ENCODE data around the gene NSA2.
"Not testable (repeated sequence)": the region's sequence is repeated elsewhere in the genome, so short reads cannot be mapped to it uniquely, and the experiment has no call there.

Gene NSA2

GRCh38 chr5:74766849-74767578 lies at the start of gene NSA2, which contains the start of gene GFM2:
TSS of gene NSA2 (plus strand) at chr5:74767249. CDS start at chr5:74767361, 112 bp downstream.
TSS of gene GFM2 (minus strand) at chr5:74767117. CDS start at chr5:74763742, 3,375 bp downstream.
- peak; percentile 89 for DNase-seq

- DNase-seq, result no peak
Measured at GRCh38 chr5:74717596-74717995, 49.5 kb upstream of the NSA2 start.

GRCh38 chr5:74722271-74722670 lies 44.8 kb upstream of the NSA2 start:
- DNase-seq, result no peak

GRCh38 chr5:74725331-74725730 lies 41.7 kb upstream of the NSA2 start:
- DNase-seq, result no peak

GRCh38 chr5:74736759-74737158 lies 30.3 kb upstream of the NSA2 start:
- no peak for DNase-seq

GRCh38 chr5:74738406-74738805 lies 28.6 kb upstream of the NSA2 start:
- no peak for DNase-seq

- not testable (repeated sequence) for DNase-seq
Measured at GRCh38 chr5:74748742-74749141, 18.3 kb upstream of the NSA2 start.

- DNase-seq, result no peak
Measured at GRCh38 chr5:74761241-74761640, 5.8 kb upstream of the NSA2 start.

GRCh38 chr5:74762599-74762998 lies 4.5 kb upstream of the NSA2 start:
- DNase-seq, result no peak

- DNase-seq, result no peak
Measured at GRCh38 chr5:74763504-74763903, 3.5 kb upstream of the NSA2 start.

GRCh38 chr5:74765201-74765600 lies 1.8 kb upstream of the NSA2 start:
- no peak for DNase-seq

GRCh38 chr5:74765929-74766328 lies 1.1 kb upstream of the NSA2 start:
- no peak for DNase-seq

- DNase-seq, result no peak
Measured at GRCh38 chr5:74766418-74766848, 616 bp upstream of the NSA2 start.

GRCh38 chr5:74767579-74767913 lies 497 bp downstream of the NSA2 start:
- DNase-seq, result no peak

- DNase-seq, result no peak
Measured at GRCh38 chr5:74772359-74772758, 5.3 kb downstream of the NSA2 start.

GRCh38 chr5:74778609-74779008 lies 11.6 kb downstream of the NSA2 start:
- DNase-seq, result no peak

GRCh38 chr5:74786851-74787250 lies 19.8 kb downstream of the NSA2 start:
- no peak for DNase-seq

GRCh38 chr5:74787424-74787823 lies 20.4 kb downstream of the NSA2 start:
- no peak for DNase-seq

- DNase-seq, result not testable (repeated sequence)
Measured at GRCh38 chr5:74791669-74792068, 24.6 kb downstream of the NSA2 start.

GRCh38 chr5:74798977-74799911 lies 32.2 kb downstream of the NSA2 start:
- DNase-seq, result no peak

- no peak for DNase-seq
Measured at GRCh38 chr5:74801197-74801596, 34.1 kb downstream of the NSA2 start.

- no peak for DNase-seq
Measured at GRCh38 chr5:74801941-74802340, 34.9 kb downstream of the NSA2 start.

- no peak for DNase-seq
Measured at GRCh38 chr5:74810915-74811314, 43.9 kb downstream of the NSA2 start.

- DNase-seq, result no peak
Measured at GRCh38 chr5:74816875-74817274, 49.8 kb downstream of the NSA2 start.

Measured in CD4-positive, alpha-beta T cell treated with Interferon gamma for 1 hour (primary cell).